GM21526 (cell line): ENCODE measurements around the gene CTNNBL1.
"Not testable (repeated sequence)": the region's sequence is repeated elsewhere in the genome, so short reads cannot be mapped to it uniquely, and the experiment has no call there.

Source experiments
- ATAC-seq: cut with Tn5 transposase; IDR thresholded peaks from one replicate; pipeline ENCODE4 v1.9.1; 2021; ENCODE audit warnings: moderate library complexity; ENCODE audit not compliant: unreplicated experiment, low FRiP score

The CTNNBL1 gene

DNA sequence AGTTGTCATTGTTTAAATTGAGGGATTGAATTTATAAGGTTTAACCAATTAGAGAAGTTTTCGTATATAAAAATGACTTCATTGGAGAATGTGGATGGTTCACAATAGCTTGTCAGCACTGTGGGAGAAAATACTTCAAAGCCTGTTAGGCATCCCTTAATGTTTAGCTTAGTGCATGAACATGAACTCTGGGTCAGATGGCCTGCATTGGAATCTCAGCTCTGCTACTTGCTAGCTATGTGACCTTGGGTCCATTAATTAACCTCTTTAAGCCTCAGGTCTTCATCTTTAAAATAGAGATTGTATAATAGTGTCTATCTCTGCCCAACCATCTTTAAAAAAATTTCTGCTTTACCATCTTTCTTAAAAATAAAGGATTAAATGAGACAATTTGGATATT lies 11.1 kb downstream of the CTNNBL1 start:
- ATAC-seq: no peak

DNA sequence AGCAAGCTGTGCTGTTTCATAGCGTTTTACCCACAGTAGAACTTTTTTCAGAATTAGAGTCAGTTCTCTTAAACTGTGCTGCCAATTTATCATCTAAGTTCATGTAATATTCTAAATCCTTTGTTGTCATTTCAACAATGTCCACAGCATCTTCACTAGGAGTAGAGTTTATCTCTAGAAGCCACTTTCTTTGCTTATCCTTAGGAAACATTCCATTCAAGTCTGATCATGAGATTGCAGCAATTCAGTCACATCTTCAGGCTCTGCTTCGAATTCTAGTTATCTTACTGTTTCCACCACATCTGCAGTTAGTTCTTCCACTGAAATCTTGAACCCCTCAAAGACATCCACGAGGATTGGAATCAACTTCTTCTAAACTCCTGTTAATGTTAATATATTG lies 12.5 kb downstream of the CTNNBL1 start:
- no peak for ATAC-seq

DNA sequence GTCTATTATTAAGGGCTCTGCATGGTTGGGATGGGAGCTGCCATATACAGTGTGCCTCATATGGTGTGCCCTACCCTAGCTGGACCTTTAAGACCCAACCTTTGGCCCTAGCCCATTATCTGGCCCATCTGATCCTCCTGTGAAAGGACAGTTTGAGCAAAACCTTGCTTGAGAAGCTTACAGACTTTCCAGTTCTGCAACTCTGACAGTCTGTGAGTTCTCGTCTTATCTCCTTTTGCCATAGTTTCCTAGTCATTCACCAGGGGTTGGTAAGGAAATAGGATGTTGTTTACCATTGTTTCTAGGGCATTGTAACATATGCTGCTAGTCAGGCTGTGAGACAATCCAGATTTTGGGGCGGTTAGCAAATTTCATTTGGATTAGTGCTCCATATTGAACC lies 17.2 kb downstream of the CTNNBL1 start:
- no peak for ATAC-seq

DNA sequence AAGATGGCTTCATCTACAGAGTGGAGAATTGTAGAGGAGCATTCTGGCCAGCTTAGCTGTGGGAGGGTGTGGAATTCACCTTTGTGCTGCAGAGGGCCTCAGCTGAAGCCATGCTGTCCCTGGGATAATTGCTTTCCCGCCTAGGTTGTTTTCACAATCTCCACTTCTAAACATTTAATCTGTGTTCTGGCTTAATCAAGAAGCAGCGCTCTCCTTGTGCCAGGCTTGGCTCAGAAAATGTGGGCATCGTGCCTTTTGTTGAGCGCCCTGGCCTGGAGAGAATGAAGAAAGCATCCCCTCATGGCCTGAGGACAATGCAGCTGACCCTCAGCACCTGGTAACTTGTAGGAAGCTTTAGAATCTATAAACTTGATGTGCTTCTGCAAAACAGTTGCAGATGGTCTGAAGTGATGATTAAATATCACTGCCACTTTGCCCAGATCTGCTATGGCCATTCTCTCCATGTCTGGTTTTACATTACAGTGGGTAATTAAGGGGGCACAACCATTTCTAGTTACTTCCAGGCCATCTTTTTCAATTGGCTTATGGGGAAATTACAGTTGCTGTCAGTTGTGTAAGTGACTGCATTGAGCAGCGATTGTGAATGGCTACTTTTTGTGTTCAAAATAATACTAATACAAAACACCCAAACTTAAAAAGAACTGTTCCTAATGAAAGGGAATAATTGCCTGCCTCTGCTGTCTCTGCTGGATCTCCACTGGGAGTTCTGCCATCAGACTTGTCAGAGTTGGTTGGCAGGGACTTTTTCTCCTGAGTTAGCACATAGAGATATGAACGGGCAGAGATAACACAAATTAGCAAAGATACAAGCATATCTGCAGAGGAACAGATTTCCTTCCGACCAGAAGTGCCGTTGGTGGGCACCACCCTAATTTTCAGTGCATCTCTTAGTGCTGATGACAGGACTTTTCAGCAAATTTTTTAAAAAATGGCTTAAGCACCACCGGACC lies 18.4 kb downstream of the CTNNBL1 start:
- ATAC-seq: no peak

DNA sequence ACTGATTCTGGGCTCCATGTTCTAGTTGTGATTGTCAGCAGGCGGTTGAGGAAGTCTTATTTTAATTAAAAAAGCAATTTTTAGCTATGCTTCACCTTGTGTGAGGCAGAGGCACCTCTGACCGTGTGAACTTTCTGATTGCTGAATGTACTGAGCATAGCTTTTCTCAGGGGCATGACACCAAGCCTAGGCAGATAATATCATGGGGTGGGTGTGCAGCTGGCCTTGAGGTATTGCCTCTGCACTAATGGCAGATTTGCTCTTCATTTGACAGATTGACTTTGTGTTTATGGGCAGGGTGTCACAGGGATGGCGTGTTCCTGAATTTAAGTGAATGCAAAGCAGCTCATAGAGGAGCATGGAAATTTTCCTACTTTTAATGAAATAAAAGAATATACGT lies 19.6 kb downstream of the CTNNBL1 start:
- no peak for ATAC-seq

DNA sequence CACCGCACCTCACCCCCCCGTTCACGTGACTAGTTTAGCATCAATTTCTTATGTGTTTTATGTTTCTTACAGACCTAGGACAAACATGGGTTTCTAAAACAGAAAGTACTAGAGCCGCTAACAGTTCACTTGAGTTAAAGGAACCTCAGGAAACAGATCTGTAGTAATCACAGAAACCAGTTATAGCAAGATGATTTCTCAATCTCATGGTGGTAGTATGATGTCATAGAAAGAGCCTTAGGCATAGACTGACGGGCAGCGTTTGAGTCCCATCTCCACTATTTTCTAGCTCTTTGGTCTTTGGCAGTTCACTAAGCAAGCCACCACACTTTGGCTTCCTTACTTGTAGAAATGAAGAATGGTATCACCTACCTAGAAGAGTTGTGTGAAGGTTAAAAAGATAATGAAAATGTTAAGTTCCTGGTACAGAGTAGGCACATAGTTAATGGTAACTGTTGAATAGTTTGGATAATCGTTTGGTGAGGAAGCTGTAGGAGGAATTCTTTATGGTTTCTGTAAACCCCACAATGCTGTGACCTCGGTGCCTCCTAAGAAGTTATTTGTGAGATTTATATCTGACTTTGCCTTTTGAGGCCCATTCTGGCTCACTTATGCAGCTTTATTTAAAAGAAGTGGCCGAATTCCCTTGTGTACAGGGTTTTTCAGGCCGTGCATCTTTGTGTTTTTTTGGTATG lies 21.3 kb downstream of the CTNNBL1 start:
- ATAC-seq: no peak

DNA sequence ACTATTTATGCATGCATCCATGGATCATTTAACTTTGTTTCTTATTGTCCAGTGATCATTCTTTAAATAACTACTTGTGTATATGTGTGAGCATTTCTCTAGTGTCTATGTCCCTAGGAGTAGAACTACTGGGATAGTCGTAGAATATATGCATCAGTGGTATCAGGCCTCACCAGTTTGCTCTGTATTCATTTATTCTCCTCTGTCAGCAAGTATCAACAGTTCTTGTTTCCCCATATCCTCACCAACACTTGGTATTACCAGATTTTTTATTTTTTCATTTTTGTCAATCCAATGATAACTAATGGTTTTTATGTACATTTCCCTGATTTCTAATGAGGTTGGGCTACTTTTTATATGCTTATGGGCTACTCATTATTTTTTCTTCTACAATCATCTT lies 27.9 kb downstream of the CTNNBL1 start:
- ATAC-seq: no peak

DNA sequence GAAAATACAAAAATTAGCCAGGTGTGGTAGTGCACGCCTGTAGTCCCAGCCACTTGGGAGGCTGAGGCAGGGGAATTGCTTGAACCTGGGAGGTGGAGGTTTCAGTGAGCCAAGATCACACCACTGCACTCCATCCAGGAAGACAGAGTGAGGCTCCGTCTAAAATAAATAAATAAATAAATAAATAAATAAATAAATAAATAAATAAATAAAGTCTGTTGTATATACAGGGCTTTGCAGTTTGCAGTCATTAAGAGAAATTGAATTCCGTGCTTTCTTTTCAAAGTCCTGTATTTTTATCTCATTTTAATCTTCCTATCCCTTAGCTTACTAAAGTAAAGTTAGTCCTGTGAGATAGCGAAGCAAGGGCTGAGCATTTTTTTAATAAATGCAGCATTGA lies 28.5 kb downstream of the CTNNBL1 start:
- ATAC-seq: not testable (repeated sequence)

DNA sequence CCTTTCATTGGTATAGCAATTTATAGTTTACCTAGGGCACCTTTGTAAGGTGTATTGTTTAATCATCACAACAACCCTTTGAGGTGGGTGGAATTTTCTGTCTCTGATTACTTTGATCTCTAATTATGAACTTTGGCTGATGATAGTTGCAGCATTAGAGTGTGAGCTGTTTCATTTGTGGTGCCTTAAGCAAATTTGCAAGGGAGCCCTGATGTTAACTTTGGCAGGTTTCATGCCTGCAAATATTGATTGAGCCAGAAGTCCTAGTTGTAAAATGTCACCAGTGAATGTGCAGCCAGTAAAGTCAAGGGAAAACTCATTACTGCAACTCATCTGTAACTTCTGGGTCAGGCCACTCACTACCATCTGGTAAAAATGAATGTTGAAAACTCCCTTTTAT lies 29.8 kb downstream of the CTNNBL1 start:
- no peak for ATAC-seq

DNA sequence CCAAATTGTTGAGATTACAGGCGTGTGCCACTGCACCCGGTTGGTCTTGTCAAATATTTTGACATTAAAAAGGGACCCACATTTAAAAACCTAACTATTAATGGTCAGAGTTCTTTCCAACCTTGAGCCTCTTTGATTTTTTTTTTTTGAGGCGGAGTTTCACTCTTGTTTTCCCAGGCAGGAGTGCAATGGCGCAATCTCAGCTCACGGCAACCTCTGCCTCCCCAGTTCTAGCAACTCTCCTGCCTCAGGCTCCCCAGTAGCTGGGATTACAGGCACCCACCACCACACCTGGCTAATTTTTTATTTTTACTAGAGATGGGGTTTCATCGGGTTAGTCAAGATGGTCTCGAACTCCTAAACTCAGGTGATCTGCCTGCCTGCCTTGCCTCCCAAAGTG lies 31.3 kb downstream of the CTNNBL1 start:
- ATAC-seq: no peak

DNA sequence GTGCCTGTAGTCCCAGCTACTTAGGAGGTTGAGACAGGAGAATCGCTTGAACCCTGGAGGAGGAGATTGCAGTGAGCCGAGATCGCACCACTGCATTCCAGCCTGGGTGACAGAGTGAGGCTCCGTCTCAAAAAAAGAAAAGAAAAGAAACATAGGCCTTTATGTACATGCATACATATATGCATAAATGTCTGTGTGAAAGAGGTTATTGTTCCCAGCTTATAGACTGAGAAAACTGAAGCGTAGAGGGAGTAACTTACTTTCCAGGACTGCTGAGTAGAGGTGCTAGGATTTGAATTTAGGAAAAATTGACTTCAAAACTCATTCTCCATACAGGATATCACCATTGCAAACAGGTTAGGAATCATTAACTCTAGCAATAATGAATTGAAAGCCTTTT lies 32.0 kb downstream of the CTNNBL1 start:
- no peak for ATAC-seq

DNA sequence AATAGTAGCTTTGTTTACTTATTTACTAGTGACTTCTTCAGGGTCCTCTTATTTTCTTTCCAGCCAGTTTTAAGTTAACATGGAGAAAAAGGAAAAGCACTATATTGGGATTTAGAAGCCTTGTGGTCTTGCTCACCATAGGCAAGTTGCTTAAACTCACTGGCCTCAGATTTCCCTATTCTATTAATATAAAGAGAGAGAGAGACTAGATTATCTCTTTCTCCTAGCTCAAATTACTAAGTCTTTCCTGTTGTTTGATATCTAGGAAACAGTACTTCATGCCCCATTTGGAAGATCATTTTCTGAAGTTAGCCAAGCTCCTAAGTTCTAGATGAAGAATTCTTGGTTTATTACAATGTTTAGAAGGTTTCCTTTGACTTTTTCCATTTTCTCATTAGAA lies 32.5 kb downstream of the CTNNBL1 start:
- no peak for ATAC-seq

DNA sequence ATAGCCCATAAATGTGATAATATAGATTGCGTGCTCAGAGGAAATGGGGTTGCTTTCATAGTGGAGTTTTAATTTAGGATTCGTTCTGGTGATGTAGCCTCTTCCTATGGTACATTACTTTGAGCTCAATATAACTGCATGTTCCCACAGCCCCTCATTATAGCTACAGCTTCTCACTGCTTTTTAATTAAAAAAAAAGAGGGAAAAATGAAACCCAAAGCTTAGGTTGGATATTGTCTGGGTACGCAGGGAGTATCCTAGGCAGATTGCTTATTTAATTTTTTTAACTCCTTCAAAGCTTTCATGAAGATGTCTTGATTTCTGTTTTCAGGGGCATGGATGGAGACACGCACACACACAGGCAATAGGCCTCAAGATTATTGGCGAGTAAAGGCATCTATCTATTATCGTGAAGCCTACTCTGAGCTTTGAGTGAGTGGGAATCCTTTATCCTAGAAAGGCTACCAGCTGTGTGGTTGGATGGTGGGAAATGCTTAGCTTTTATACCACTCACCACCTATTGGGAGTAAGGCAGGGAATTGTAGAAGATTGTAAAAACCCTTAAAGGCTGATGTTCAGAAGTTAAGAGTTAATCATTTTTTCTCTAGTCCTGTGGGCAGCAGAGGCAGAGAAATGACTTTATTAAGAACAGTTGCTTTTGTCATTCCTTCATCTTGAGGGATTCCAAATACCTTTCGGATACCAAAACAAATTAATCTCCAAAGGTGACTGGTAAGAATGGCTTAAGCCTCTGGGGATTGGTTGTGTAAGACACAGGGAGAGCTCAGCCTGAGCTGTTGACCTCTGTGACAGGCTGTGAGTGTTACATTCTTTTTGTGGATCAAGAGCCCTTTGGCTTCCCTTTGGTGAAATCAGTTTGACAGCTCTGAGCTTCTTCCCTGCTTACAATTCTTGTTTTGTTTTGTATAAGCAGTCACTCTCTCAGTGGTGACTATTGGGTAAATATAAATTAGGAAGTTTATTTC lies 33.4 kb downstream of the CTNNBL1 start:
- no peak for ATAC-seq

DNA sequence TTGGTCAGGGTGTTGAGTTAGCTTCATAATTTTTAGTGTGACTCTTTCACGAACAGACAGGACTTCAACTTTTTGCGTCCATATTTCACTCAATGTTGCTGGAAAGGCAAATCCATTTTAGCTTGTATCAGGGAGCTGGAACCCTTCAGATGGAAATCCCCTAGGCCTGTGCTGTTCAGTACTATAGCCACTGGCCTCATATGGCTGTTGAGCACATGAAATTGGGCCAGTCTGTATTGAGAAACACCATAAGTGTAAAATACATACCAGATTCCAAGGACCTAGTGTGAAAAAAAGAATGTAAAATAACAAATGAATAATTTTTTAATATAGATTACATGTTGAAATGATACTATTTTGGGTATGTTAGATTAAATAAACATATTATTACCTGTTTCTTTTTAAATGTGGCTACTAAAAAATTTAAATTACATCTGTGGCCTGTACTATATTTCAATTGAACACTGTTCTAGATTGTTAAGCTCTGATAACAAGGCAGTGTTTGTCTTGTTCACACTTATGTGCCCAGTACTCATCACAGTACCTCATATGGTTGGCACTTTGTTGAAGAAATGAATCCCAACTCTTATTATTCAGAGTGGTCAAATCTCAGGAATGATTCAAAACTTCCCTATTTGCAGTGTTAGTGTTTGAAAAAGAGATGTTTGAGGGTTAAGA lies 34.3 kb downstream of the CTNNBL1 start:
- no peak for ATAC-seq

DNA sequence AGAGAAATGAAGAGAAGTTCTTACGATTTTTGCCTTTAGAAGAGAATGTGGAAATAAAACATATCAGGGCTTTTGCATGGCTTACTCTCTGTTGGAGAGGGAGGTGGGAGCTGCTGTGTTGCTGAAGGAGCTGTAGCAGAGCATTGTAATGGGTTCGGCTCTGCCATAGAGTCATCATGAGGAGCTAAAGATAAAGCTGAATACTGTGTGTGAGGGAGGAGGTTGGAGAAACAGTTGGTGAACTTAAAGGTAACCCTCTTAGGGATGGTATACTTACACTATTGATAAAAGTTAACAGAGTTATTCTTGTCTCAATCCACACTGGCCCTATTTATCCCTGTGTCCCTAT lies 34.8 kb downstream of the CTNNBL1 start:
- ATAC-seq: no peak

DNA sequence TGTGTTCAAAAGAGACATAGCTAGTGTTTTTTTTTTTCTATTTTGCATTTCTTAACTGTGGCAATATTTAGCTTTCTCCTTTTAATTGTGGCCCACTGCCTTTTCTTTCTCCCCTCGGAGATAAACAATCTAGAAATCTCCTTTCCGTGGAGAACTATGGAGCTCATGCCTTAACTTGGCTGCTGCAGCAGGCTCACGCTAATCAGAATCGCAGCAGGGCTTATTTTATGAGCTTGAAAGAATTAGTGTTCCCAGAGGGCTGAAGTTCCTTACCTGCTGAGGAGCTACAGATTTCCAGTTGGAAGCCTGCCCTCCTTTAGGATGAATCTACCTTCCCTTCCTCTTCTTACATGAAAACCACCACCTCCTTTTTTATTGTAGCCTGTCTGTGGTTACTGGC lies 35.6 kb downstream of the CTNNBL1 start:
- no peak for ATAC-seq

DNA sequence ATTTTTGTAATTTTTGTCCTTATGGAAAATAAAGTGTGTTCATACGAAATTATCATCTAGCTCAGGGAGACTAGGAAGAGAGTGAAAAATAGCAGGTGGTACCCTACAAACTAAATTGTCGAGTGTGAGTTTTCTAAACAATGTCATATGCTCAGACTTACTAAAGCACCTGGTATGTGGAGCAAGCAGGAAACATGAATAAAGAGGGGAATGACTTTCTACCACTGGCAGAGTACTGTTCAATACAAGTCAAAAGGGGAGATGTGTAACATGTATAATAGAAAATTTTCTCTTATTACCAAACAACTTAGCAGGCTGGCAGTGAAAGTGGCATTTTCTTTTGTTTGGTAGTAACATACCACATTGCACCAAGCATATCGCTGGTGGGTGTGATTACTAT lies 36.1 kb downstream of the CTNNBL1 start:
- no peak for ATAC-seq

DNA sequence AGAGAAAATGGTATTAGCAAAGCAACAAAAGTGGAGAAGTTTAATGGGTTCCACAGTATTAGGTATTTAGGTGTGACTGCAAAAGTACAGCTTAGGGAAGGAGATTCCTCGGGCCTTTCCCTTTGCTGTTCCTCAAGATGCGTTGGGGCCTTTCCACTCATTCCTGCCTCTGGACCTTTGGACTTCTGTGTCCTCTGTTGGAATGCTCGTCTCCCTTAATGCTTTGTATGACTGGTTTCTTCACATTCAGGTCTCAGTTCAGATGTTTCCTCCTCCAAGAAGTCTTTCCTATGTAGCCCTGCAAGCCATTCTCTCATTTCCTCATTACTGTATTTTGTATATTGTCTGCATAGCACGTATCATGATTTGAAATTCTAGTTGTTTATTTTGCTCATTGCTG lies 39.6 kb downstream of the CTNNBL1 start:
- ATAC-seq: no peak

DNA sequence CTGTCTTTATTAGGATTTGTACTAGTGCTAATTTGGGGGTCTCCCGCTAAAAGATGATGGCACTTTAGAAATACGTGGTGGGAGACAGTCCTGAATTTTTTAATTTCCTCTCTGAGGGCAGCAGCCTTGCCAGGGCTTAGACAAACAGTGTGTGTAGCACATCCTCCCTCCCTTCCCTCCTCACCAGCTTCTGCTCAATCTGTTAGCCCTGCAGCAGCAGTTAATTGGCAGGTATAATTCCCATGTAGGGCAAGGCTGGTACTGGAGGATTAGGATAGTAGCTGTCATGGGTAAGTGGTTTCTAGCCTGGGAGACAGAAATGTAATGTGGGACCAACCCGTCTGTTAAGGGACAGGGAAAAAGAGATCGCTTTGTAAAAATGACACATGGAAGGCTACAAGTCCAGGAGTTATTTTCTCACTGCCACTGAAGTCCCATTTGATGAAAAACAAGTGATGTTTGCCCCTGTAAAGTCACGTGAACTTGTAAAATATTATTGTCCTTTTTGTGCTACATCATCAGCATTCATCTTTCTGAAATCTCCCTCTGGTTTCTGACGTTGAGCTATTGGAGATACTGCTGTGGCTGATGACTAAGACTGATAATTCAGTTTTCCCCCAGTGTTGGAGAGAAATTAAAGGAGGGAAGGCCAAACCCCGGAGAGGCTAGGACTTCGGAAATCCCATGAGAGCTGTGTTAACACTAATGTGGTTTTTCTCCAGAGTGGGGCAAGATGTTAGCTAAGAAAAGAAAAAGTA lies 40.6 kb downstream of the CTNNBL1 start:
- no peak for ATAC-seq

DNA sequence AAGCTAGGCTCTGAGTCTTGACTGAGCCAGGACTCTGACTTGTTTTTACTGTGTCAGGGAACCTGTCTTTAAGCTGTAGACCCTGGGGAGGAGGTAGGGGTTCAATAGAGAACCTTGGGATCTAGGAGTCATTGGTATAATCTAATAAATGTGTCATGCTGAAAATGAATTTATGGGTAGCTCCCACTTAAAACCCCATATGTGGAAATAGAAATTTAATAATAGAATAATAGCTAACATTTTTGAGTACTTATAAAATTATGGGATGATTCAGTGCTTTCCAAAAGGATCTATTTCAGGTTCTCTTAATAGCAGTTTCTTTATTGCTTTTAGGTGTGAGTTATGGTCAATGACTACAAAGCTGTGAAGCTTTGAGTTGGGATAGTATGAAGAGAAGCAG lies 41.7 kb downstream of the CTNNBL1 start:
- no peak for ATAC-seq
